Measurements from ENCODE around the gene TMEM45A. TPM values are rescaled to one million over a fixed set of nuclear protein-coding genes. Genes with fewer than 3 reads are reported as not detected.

TMEM45A gene
- total RNA-seq, 2 donors from 2014 or later, result 5.8 to 7.8 TPM

GRCh38 chr3:100486808-100487207 lies 5.6 kb upstream of the TMEM45A start:
- no peak overlapping the region for H3K9ac ChIP-seq (ENCODE audit: extremely low read depth, low read length, poor library complexity, severe bottlenecking)
- H3K27me3 Mint-ChIP-seq (ENCODE audit: insufficient read depth), result peaks cover 43% of the 10 kb centered on the region
- WGBS, 2 experiments (ENCODE audit: insufficient coverage in 1 of 2, insufficient read length in 1 of 2), result 94 to 100% methylated on average over 2 of the region's 2 CpGs
- no peak for DNase-seq
- H3K36me3 ChIP-seq (ENCODE audit: control insufficient read depth, insufficient read depth, low read length), result no peaks in the 10 kb centered on the region
- peaks cover 17% of the 10 kb centered on the region for H3K4me1 Mint-ChIP-seq
- H3K9me3 ChIP-seq (ENCODE audit: control insufficient read depth, low read length), result no peaks in the 10 kb centered on the region
- H3K27me3 ChIP-seq (ENCODE audit: control insufficient read depth, insufficient read depth, low read length, poor library complexity, severe bottlenecking), result no peaks in the 10 kb centered on the region
- no peak overlapping the region for H3K27ac Mint-ChIP-seq
- H3K4me1 ChIP-seq (ENCODE audit: control insufficient read depth, insufficient read depth, low read length), result peaks cover 4% of the 10 kb centered on the region
- no peak overlapping the region for H3K4me3 ChIP-seq (ENCODE audit: low read length)
- no peaks in the 10 kb centered on the region for H3K36me3 Mint-ChIP-seq (ENCODE audit: low read depth)
- peaks cover 3% of the 10 kb centered on the region for H3K9me3 Mint-ChIP-seq
- H3K27ac ChIP-seq (ENCODE audit: low read depth, low read length), result no peak overlapping the region
- no peak overlapping the region for H3K4me3 Mint-ChIP-seq
- no peak for TF ChIP-seq CTCF (conservative IDR thresholded peaks at IDR 0.05)

- Mint-ChIP-seq H3K9me3 (peaks cover 3% of the 10 kb centered on the region), H3K27me3 (ENCODE audit: insufficient read depth) (peaks cover 37% of the 10 kb centered on the region), H3K36me3 (ENCODE audit: low read depth) (no peaks in the 10 kb centered on the region), H3K27ac (no peak overlapping the region), H3K4me3 (no peak overlapping the region), H3K4me1 (peaks cover 8% of the 10 kb centered on the region)
- H3K4me1 ChIP-seq (ENCODE audit: control insufficient read depth, insufficient read depth, low read length), result no peaks in the 10 kb centered on the region
- TF ChIP-seq CTCF (conservative IDR thresholded peaks at IDR 0.05), result no peak
- H3K27ac ChIP-seq (ENCODE audit: low read depth, low read length), result no peak overlapping the region
- H3K9me3 ChIP-seq (ENCODE audit: control insufficient read depth, low read length), result no peaks in the 10 kb centered on the region
- no peak for DNase-seq
- no peaks in the 10 kb centered on the region for H3K36me3 ChIP-seq (ENCODE audit: control insufficient read depth, insufficient read depth, low read length)
- H3K4me3 ChIP-seq (ENCODE audit: low read length), result no peak overlapping the region
- 91% methylated on average over 1 of the region's 1 CpG; no CpG with 5 or more reads in 1 of the 2 experiments for WGBS, 2 experiments (ENCODE audit: insufficient coverage in 1 of 2, insufficient read length in 1 of 2)
- no peak overlapping the region for H3K9ac ChIP-seq (ENCODE audit: extremely low read depth, low read length, poor library complexity, severe bottlenecking)
- no peaks in the 10 kb centered on the region for H3K27me3 ChIP-seq (ENCODE audit: control insufficient read depth, insufficient read depth, low read length, poor library complexity, severe bottlenecking)
Measured at GRCh38 chr3:100489118-100489517, 3.3 kb upstream of the TMEM45A start.

- Histone ChIP-seq H3K9ac (ENCODE audit: extremely low read depth, low read length, poor library complexity, severe bottlenecking) (no peak overlapping the region), H3K27me3 (ENCODE audit: control insufficient read depth, insufficient read depth, low read length, poor library complexity, severe bottlenecking) (no peaks in the 10 kb centered on the region), H3K4me3 (ENCODE audit: low read length) (no peak overlapping the region), H3K27ac (ENCODE audit: low read depth, low read length) (no peak overlapping the region), H3K4me1 (ENCODE audit: control insufficient read depth, insufficient read depth, low read length) (no peaks in the 10 kb centered on the region), H3K9me3 (ENCODE audit: control insufficient read depth, low read length) (no peaks in the 10 kb centered on the region), H3K36me3 (ENCODE audit: control insufficient read depth, insufficient read depth, low read length) (no peaks in the 10 kb centered on the region)
- no peak overlapping the region for H3K27ac Mint-ChIP-seq
- H3K4me1 Mint-ChIP-seq, result peaks cover 4% of the 10 kb centered on the region
- TF ChIP-seq CTCF (conservative IDR thresholded peaks at IDR 0.05), result no peak
- H3K9me3 Mint-ChIP-seq, result no peaks in the 10 kb centered on the region
- no peaks in the 10 kb centered on the region for H3K36me3 Mint-ChIP-seq (ENCODE audit: low read depth)
- DNase-seq, result no peak
- no peaks in the 10 kb centered on the region for H3K27me3 Mint-ChIP-seq (ENCODE audit: insufficient read depth)
- H3K4me3 Mint-ChIP-seq, result no peak overlapping the region
Measured at GRCh38 chr3:100496711-100497261, 4.4 kb downstream of the TMEM45A start.

All from endodermal cell (in vitro differentiated cells).